OCI-LY1 (cell line): ENCODE results near the gene PLXDC1.

Experiments
- H2AFZ ChIP-seq: fragments of 200-600 bp; sonication (generic), shearing (Covaris generic); 2 replicates; pipeline ENCODE4 v1.6.0; 2014; ENCODE audit warnings: antibody characterized with exemption, mild to moderate bottlenecking, low read length
- H3F3A ChIP-seq: fragments of 200-600 bp; sonication (generic), shearing (Covaris generic); 2 replicates; pipeline ENCODE4 v1.6.0; 2014; ENCODE audit warnings: mild to moderate bottlenecking, antibody characterized with exemption, low read length, moderate library complexity; ENCODE audit not compliant: insufficient read depth
- H3K27ac ChIP-seq: fragments of 200-600 bp; sonication (generic); 2 replicates; pipeline ENCODE4 v1.5.1; 2014; ENCODE audit warnings: low read length, mixed run types, mild to moderate bottlenecking, low read depth; ENCODE audit not compliant: poor library complexity, severe bottlenecking
- H3K27me3 ChIP-seq: fragments of 200-600 bp; sonication (generic); 2 replicates; pipeline ENCODE4 v1.6.0; 2014; ENCODE audit warnings: antibody characterized with exemption, mild to moderate bottlenecking, low read length, moderate library complexity; ENCODE audit not compliant: insufficient read depth
- H3K36me3 ChIP-seq: fragments of 200-600 bp; sonication (generic); 2 replicates; pipeline ENCODE4 v1.6.1; 2014; ENCODE audit warnings: mild to moderate bottlenecking, antibody characterized with exemption, low read length, moderate library complexity, mixed read lengths; ENCODE audit not compliant: insufficient read depth
- H3K4me1 ChIP-seq: fragments of 200-600 bp; sonication (generic); 2 replicates; pipeline ENCODE4 v1.5.1; 2014; ENCODE audit warnings: mild to moderate bottlenecking, low read length, moderate library complexity; ENCODE audit not compliant: insufficient read depth, severe bottlenecking
- H3K4me2 ChIP-seq: fragments of 200-600 bp; sonication (generic), shearing (Covaris generic); 2 replicates; pipeline ENCODE4 v1.6.1; 2014; ENCODE audit warnings: low read length
- H3K4me3 ChIP-seq: fragments of 200-600 bp; sonication (generic); 2 replicates; pipeline ENCODE4 v1.5.1; 2014; ENCODE audit warnings: low read length, low read depth, mild to moderate bottlenecking, mixed read lengths; ENCODE audit not compliant: poor library complexity, severe bottlenecking
- H3K79me2 ChIP-seq: fragments of 200-600 bp; shearing (Covaris generic); 2 replicates; pipeline ENCODE4 v1.6.1; 2016; ENCODE audit warnings: mixed run types, low read length, mixed read lengths; ENCODE audit not compliant: insufficient read depth
- H3K9ac ChIP-seq: fragments of 200-600 bp; sonication (generic), shearing (Covaris generic); 2 replicates; pipeline ENCODE4 v1.6.1; 2014; ENCODE audit warnings: mild to moderate bottlenecking, low read length, mixed read lengths
- H3K9me2 ChIP-seq: fragments of 200-600 bp; sonication (generic), shearing (Covaris generic); 2 replicates; pipeline ENCODE4 v1.6.1; 2014; ENCODE audit warnings: low read depth, mild to moderate bottlenecking, low read length, mixed read lengths
- H3K9me3 ChIP-seq: fragments of 200-600 bp; shearing (Covaris generic); 2 replicates; pipeline ENCODE4 v1.6.1; 2014; ENCODE audit warnings: low read length, mixed read lengths
- H4K20me1 ChIP-seq: fragments of 200-600 bp; sonication (generic), shearing (Covaris generic); 2 replicates; pipeline ENCODE4 v1.6.0; 2016; ENCODE audit warnings: mild to moderate bottlenecking, low read length; ENCODE audit not compliant: insufficient read depth
- EZH2 ChIP-seq: fragments of 200-600 bp; sonication (generic), shearing (Covaris generic); IDR thresholded peaks from 2 replicates; pipeline ENCODE4 v1.8.0; 2017; ENCODE audit warnings: borderline replicate concordance, mixed run types, mild to moderate bottlenecking, antibody characterized with exemption, low read length, moderate library complexity, mixed read lengths
- TF ChIP-seq, protein P1 (sequence below): fragments of 200-600 bp; sonication (generic), shearing (Covaris generic); IDR thresholded peaks from 2 replicates; pipeline ENCODE4 v1.5.1; 2017; ENCODE audit warnings: mild to moderate bottlenecking, antibody characterized with exemption, low read length, moderate library complexity, mixed read lengths

The PLXDC1 gene

GRCh38 chr17:39108461-39109375, 42.7 kb downstream of the PLXDC1 start:
- peaks cover 4% of the 10 kb centered on the region; the same call in 1 of the 2 replicates for H3K27me3 ChIP-seq
- H3K27ac ChIP-seq: no peak overlapping the region
- no peaks in the 10 kb centered on the region for H3F3A ChIP-seq
- TF ChIP-seq EZH2: no peak
- TF ChIP-seq, protein P1, sequence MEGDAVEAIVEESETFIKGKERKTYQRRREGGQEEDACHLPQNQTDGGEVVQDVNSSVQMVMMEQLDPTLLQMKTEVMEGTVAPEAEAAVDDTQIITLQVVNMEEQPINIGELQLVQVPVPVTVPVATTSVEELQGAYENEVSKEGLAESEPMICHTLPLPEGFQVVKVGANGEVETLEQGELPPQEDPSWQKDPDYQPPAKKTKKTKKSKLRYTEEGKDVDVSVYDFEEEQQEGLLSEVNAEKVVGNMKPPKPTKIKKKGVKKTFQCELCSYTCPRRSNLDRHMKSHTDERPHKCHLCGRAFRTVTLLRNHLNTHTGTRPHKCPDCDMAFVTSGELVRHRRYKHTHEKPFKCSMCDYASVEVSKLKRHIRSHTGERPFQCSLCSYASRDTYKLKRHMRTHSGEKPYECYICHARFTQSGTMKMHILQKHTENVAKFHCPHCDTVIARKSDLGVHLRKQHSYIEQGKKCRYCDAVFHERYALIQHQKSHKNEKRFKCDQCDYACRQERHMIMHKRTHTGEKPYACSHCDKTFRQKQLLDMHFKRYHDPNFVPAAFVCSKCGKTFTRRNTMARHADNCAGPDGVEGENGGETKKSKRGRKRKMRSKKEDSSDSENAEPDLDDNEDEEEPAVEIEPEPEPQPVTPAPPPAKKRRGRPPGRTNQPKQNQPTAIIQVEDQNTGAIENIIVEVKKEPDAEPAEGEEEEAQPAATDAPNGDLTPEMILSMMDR: no peak
- no peak overlapping the region for H3K4me2 ChIP-seq
- H3K4me1 ChIP-seq: no peaks in the 10 kb centered on the region
- no peak overlapping the region for H3K9ac ChIP-seq
- H3K4me3 ChIP-seq: no peak overlapping the region
- no peaks in the 10 kb centered on the region for H4K20me1 ChIP-seq
- H3K36me3 ChIP-seq: no peaks in the 10 kb centered on the region
- no peak overlapping the region for H2AFZ ChIP-seq
- H3K9me3 ChIP-seq: no peaks in the 10 kb centered on the region
- no peaks in the 10 kb centered on the region for H3K79me2 ChIP-seq
- H3K9me2 ChIP-seq: no peaks in the 10 kb centered on the region

GRCh38 chr17:39107973-39108372, 43.5 kb downstream of the PLXDC1 start:
- no peak overlapping the region for H3K4me2 ChIP-seq
- no peak overlapping the region for H3K9ac ChIP-seq
- no peaks in the 10 kb centered on the region for H4K20me1 ChIP-seq
- H3K27ac ChIP-seq: no peak overlapping the region
- no peaks in the 10 kb centered on the region for H3K79me2 ChIP-seq
- H3K9me2 ChIP-seq: no peaks in the 10 kb centered on the region
- H3K27me3 ChIP-seq: peaks cover 2% of the 10 kb centered on the region; the same call in 1 of the 2 replicates
- H3K9me3 ChIP-seq: no peaks in the 10 kb centered on the region
- H3K4me3 ChIP-seq: no peak overlapping the region
- no peaks in the 10 kb centered on the region for H3F3A ChIP-seq
- no peaks in the 10 kb centered on the region for H3K4me1 ChIP-seq
- H3K36me3 ChIP-seq: no peaks in the 10 kb centered on the region
- TF ChIP-seq, protein P1: peak; percentile 38
- TF ChIP-seq EZH2: no peak
- no peak overlapping the region for H2AFZ ChIP-seq

DNA sequence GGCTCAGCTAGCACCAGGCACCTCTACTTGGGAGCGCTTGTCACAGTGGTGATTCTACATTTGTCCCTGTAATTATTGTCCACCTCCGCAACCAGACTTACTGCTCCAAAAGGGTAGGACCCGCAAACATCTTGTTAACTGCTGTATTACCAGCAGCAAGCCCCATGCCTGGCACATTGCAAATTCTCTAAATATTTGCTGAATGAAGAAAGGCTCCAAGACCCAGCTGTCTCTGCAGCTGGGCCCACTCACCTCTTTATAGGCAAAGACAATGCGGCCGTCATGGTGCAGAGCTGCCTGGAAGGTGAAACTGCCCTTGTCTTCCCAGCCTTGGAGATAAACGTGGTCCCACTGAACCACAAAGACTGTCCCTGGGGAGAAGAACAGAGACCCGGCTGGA, 44.3 kb downstream of the PLXDC1 start:
- Histone ChIP-seq H3K36me3 (no peaks in the 10 kb centered on the region), H3K9me2 (no peaks in the 10 kb centered on the region), H3K79me2 (no peaks in the 10 kb centered on the region), H4K20me1 (no peaks in the 10 kb centered on the region), H3K9me3 (no peaks in the 10 kb centered on the region), H3K9ac (no peak overlapping the region), H3K4me2 (no peak overlapping the region), H3K4me1 (no peaks in the 10 kb centered on the region), H3K4me3 (no peak overlapping the region), H3F3A (no peaks in the 10 kb centered on the region), H2AFZ (no peak overlapping the region), H3K27ac (no peak overlapping the region), H3K27me3 (no peaks in the 10 kb centered on the region)
- no peak for TF ChIP-seq EZH2
- TF ChIP-seq, protein P1: no peak
